T-cell (primary cell): Measurements from ENCODE around the gene WDR59. TPM values are rescaled to one million over a fixed set of nuclear protein-coding genes. Genes with fewer than 3 reads are reported as not detected.
"Not testable (repeated sequence)": the region's sequence is repeated elsewhere in the genome, so short reads cannot be mapped to it uniquely, and the experiment has no call there.

Experiments
- ATAC-seq, 4 experiments: fragments of 200-7000 bp in 3 of 4; fragments of 150-1000 bp in 1 of 4; cut with Tn5 transposase; replicated peaks in 1 of 4; 1 replicate in 3 of 4; 2 replicates in 1 of 4; pipeline ENCODE4 v1.10.0; 2021; ENCODE audit warnings: moderate library complexity in 3 of 4, mild to moderate bottlenecking in 2 of 4, moderate number of reproducible peaks in 1 of 4
- CTCF ChIA-PET, 2 donors: fragments of 300-600 bp; sonication (Branson Sonifier 250); formaldehyde crosslinking; loops; one replicate each; lab custom pipeline; 2022; ENCODE audit warnings: antibody characterized with exemption in 2 of 2; lab: Charles Lee
- POLR2A ChIA-PET, 2 donors: fragments of 300-600 bp; sonication (Branson Sonifier 250); formaldehyde crosslinking; loops; one replicate each; lab custom pipeline; 2022; ENCODE audit warnings: antibody characterized with exemption in 2 of 2; lab: Charles Lee
- DNase-seq, 35 experiments: peaks; one replicate each; pipeline versions ENCODE4 v3.0.0 to v3.0.0-alpha.2; 2013 to 2023
- H3K27ac ChIP-seq: one replicate; pipeline ENCODE4 v1.5.1; 2013; ENCODE audit warnings: low read length
- H3K27me3 ChIP-seq, 2 experiments: replicated peaks in 1 of 2; 1 replicate in 1 of 2; 2 replicates in 1 of 2; pipeline versions ENCODE4 v1.6.1 to v1.7.0; 2013; ENCODE audit warnings: low read length in 1 of 2, mixed read lengths in 1 of 2; ENCODE audit not compliant: control insufficient read depth in 2 of 2, insufficient read depth in 2 of 2; ENCODE audit errors: extremely low read depth in 1 of 2
- H3K36me3 ChIP-seq, 2 donors: 1 replicate in 1 of 2; 2 replicates in 1 of 2; pipeline versions ENCODE4 v1.6.1 to v1.7.0; 2013; ENCODE audit warnings: low read length in 1 of 2; ENCODE audit not compliant: control insufficient read depth in 2 of 2, insufficient read depth in 1 of 2; ENCODE audit errors: extremely low read depth in 1 of 2
- H3K4me1 ChIP-seq, 2 experiments: 1 replicate in 1 of 2; 2 replicates in 1 of 2; pipeline versions ENCODE4 v1.6.1 to v1.7.0; 2013; ENCODE audit warnings: low read length in 2 of 2, mixed read lengths in 1 of 2; ENCODE audit not compliant: insufficient read depth in 2 of 2, control insufficient read depth in 1 of 2; ENCODE audit errors: extremely low read depth in 1 of 2
- H3K4me3 ChIP-seq, 2 donors: 1 replicate in 1 of 2; 2 replicates in 1 of 2; pipeline versions ENCODE4 v1.5.1 to v1.7.0; 2013; ENCODE audit warnings: mild to moderate bottlenecking in 2 of 2, low read length in 1 of 2, moderate library complexity in 1 of 2; ENCODE audit not compliant: control insufficient read depth in 1 of 2; ENCODE audit errors: extremely low read depth in 1 of 2
- H3K9me3 ChIP-seq: 2 replicates; pipeline ENCODE4 v1.7.0; 2013
- H3K27ac Mint-ChIP-seq, 2 donors: one replicate each; pipeline ENCODE4 v1.8.0; 2020 to 2021; ENCODE audit warnings: mild to moderate bottlenecking in 2 of 2, mixed read lengths in 2 of 2
- H3K27me3 Mint-ChIP-seq, 2 donors: one replicate each; pipeline ENCODE4 v1.8.0; 2021 to 2022; ENCODE audit warnings: mixed read lengths in 2 of 2
- H3K36me3 Mint-ChIP-seq: one replicate; pipeline ENCODE4 v1.8.0; 2021; ENCODE audit warnings: mixed read lengths
- H3K4me1 Mint-ChIP-seq, 3 donors: one replicate each; pipeline ENCODE4 v1.8.0; 2020 to 2022; ENCODE audit warnings: mixed read lengths in 3 of 3, mild to moderate bottlenecking in 1 of 3
- H3K4me3 Mint-ChIP-seq, 3 donors: one replicate each; pipeline ENCODE4 v1.8.0; 2020 to 2022; ENCODE audit warnings: mild to moderate bottlenecking in 3 of 3, mixed read lengths in 3 of 3, moderate library complexity in 3 of 3
- H3K9me3 Mint-ChIP-seq, 3 donors: one replicate each; pipeline ENCODE4 v1.8.0; 2020 to 2022; ENCODE audit warnings: mixed read lengths in 3 of 3
- WGBS: methylation state at CpG from one replicate; pipeline ENCODE4 v1.1.5; 2013; ENCODE audit warnings: missing lambda C conversion rate; ENCODE audit not compliant: insufficient coverage; 5-methylcytosine and 5-hydroxymethylcytosine counted together
- total RNA-seq, 35 experiments: library from RNA in 6 of 35; stranded (reverse) in 6 of 35; fragments of 120-200 nt in 1 of 35; gene quantifications; one replicate each; pipeline versions ENCODE4 v1.2.1 to v1.2.4 and lab custom pipeline; 2013 to 2026

WDR59 gene
- total RNA-seq, 5 donors from 2014 or later (not counting 1 experiment from before 2014, with no cell fraction given), result 97.7 to 120 (median 108) TPM

DNA sequence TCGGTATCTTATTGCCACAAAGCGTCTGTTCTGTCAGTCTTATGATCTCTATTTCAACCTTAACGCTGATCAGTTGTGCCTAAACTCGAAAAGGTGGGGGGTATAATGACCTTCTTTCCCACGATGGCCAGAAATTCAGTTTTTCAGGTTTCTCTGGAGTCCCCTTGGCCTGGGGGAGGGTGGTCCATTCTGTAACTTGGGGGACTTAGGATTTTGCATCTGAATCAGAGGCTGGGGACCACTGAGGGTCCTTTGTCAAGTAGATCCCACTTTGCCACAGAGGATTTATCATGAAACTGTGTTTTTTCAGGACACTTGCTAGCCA, 6.3 kb upstream of the WDR59 start:
- Mint-ChIP-seq H3K27me3 (no peaks in the 10 kb centered on the region), H3K4me1 (no peaks in the 10 kb centered on the region), H3K4me3 (no peak overlapping the region), H3K27ac (no peak overlapping the region), H3K36me3 (no peaks in the 10 kb centered on the region), H3K9me3 (no peaks in the 10 kb centered on the region)
- no peak for DNase-seq
- no peak for ATAC-seq
- Histone ChIP-seq H3K27me3 (no peaks in the 10 kb centered on the region), H3K27ac (no peak overlapping the region), H3K4me1 (no peaks in the 10 kb centered on the region), H3K36me3 (no peaks in the 10 kb centered on the region), H3K9me3 (no peaks in the 10 kb centered on the region), H3K4me3 (no peak overlapping the region)
- CTCF ChIA-PET, result no interaction called here
- 70% methylated on average over 4 of the region's 5 CpGs for WGBS
- POLR2A ChIA-PET, result interaction anchor here in 1 of 2 donors (0.6 kb wide), 1 partner anchor 546 kb away, joined by 6 read pairs; no protein-coding TSS in a partner anchor

DNA sequence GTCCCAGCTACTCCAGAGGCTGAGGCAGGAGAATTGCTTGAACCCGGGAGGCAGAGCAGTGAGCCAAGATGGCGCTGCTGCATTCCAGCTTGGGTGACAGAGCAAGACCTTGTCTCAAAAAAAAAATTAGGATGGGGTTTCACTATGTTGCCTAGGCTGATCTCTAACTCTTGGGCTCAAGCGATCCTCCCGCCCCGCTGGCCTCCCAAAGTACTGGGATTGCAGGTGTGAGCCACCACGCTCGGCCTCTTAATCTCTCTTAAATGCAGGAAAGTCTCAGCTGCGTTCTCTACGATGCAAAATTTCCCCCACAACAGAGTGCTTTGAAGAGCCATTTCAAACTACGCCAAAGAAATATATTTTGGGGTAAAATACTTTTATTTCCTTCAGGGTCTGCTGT, 5.9 kb upstream of the WDR59 start:
- DNase-seq, result no peak
- no peak for ATAC-seq

DNA sequence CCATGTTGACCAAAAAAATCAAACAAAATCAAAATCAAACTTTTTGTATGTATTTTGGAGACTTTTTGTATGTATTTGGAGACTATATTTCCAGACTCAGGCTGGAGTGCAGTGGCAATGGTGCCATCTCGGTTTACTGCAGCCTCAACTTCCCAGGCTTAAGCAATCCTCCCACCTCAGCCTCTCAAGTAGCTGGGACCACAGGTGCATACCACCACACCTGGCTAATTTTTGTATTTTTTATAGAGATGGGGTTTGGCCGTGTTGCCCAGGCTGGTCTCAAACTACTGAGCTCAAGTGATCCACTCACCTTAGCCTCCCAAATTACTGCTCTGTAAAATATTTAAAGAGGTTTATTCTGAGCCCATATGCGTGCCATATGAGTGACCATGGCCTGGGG, 4.9 kb upstream of the WDR59 start:
- H3K4me3 ChIP-seq, H3K27me3 Mint-ChIP-seq, H3K27me3 ChIP-seq, H3K27ac Mint-ChIP-seq, ATAC-seq, H3K4me3 Mint-ChIP-seq, H3K9me3 Mint-ChIP-seq, H3K36me3 Mint-ChIP-seq, DNase-seq, POLR2A ChIA-PET, H3K27ac ChIP-seq, H3K36me3 ChIP-seq, H3K4me1 ChIP-seq, H3K4me1 Mint-ChIP-seq, H3K9me3 ChIP-seq: not testable (repeated sequence)
- 100% methylated on average over 1 of the region's 3 CpGs for WGBS
- CTCF ChIA-PET, result interaction anchor here in 1 of 2 donors (0.6 kb wide), 1 partner anchor 433 kb away, joined by 5 read pairs; no protein-coding TSS in a partner anchor

More for the DNA sequence above, 5.9 kb upstream of the WDR59 start:
- H3K9me3 ChIP-seq, result no peaks in the 10 kb centered on the region
- Mint-ChIP-seq H3K4me3 (no peak overlapping the region), H3K4me1 (no peaks in the 10 kb centered on the region), H3K27me3 (no peaks in the 10 kb centered on the region), H3K36me3 (no peaks in the 10 kb centered on the region), H3K9me3 (no peaks in the 10 kb centered on the region), H3K27ac (no peak overlapping the region)
- H3K4me1 ChIP-seq, result no peaks in the 10 kb centered on the region
- no peak overlapping the region for H3K4me3 ChIP-seq
- H3K27me3 ChIP-seq, result no peaks in the 10 kb centered on the region
- ChIA-PET POLR2A (no interaction called here), CTCF (no interaction called here)
- no peaks in the 10 kb centered on the region for H3K36me3 ChIP-seq
- H3K27ac ChIP-seq, result no peak overlapping the region
- 94% methylated on average over 7 of the region's 10 CpGs for WGBS

DNA sequence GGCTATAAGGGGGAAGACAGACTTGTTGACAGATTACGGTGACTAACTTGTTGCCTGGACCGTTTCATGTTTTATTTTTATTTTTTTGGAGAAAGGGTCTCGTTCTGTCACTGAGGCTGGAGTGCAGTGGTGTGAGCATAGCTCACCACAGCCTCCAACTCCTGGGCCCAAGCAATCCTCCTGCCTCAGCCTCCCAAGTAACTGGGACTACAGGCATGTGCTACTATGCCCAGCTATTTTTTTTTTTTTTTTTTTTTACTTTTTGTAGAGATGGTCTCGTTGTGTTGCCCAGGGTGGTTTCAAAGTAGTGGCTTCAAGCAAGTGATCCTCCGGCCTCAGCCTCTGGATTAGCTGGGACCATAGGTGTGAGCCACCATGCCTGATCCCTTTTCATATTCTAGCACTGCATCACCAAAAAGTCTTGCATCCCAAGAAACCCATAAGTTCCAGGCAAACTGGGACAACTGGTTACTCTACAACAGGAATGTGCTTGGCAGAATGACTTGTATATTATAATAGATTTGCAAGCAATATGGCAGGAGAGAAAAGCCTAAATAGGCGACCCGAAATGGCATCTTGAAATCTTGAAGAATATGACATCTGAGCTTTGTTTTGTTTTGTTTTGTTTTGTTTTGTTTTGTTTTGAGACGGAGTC, 2.2 kb upstream of the WDR59 start:
- H3K27me3 Mint-ChIP-seq, result no peaks in the 10 kb centered on the region
- POLR2A ChIA-PET, result interaction anchor here (0.6 to 0.7 kb wide), 3 partner anchors 19 to 321 kb away, joined by 5 to 10 read pairs (median 10); partner anchors contain the start of gene RFWD3 (in 1 of the 2)

DNA sequence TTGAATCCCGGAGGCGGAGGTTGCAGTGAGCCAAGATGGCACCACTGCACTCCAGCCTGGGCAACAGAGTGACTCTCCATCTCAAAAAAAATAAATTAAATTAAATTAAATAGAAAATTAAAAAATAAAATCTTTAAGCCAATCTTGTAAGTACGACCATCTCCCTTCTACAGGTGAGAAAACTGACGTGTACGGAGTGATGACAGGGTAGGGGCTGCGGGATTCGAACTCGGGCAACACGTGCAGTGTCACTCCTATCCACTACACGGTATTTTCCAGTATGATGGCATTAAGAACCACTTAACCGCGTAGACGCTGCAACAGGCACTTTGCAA, 762 bp downstream of the WDR59 start:
- POLR2A ChIA-PET, result interaction anchor here in 1 of 2 donors (0.6 kb wide), 1 partner anchor 581 kb away, joined by 4 read pairs; no protein-coding TSS in a partner anchor
- Mint-ChIP-seq H3K27me3 (no peaks in the 10 kb centered on the region), H3K9me3 (no peaks in the 10 kb centered on the region), H3K4me1 (peaks cover 13 to 25% (median 21%) of the 10 kb centered on the region in 3 donors), H3K27ac (peak overlapping the region in 1 of 2 donors; percentile 52), H3K36me3 (no peaks in the 10 kb centered on the region), H3K4me3 (peak overlapping the region; percentile 81 to 97 (median 89))
- Histone ChIP-seq H3K27ac (peak overlapping the region; percentile 71), H3K9me3 (no peaks in the 10 kb centered on the region), H3K27me3 (peaks cover 0 to 3% of the 10 kb centered on the region in 2 experiments), H3K4me3 (peak overlapping the region; percentile 97 to 99), H3K4me1 (peaks cover 7 to 26% of the 10 kb centered on the region in 2 experiments), H3K36me3 (no peaks in the 10 kb centered on the region)
- DNase-seq (peak in 3 of 35 experiments; percentile 9 to 20 (median 16)), ATAC-seq (no peak)
- 16% methylated on average over 5 of the region's 13 CpGs for WGBS
- CTCF ChIA-PET, result interaction anchor here (1.4 to 2.5 kb wide), 4 partner anchors 14 to 663 kb away, joined by 3 to 18 read pairs (median 10); partner anchors contain the start of genes KARS1 (in 1 of the 2), TERF2IP (in 1 of the 2) and ZNRF1 (in 1 of the 2)

More for the DNA sequence above, 2.2 kb upstream of the WDR59 start:
- no peak overlapping the region for H3K27ac Mint-ChIP-seq
- H3K4me3 ChIP-seq, result no peak overlapping the region
- CTCF ChIA-PET, result interaction anchor here (0.5 to 2.0 kb wide), 5 partner anchors 9 to 395 kb away, joined by 3 to 9 read pairs (median 4); partner anchors contain the start of gene ZNRF1 (in 1 of the 2)
- ATAC-seq, result no peak
- no peaks in the 10 kb centered on the region for H3K9me3 ChIP-seq
- no peaks in the 10 kb centered on the region for H3K36me3 Mint-ChIP-seq
- DNase-seq, result no peak
- H3K27ac ChIP-seq, result no peak overlapping the region
- H3K4me1 Mint-ChIP-seq, result peaks cover 13 to 23% (median 21%) of the 10 kb centered on the region in 3 donors
- H3K9me3 Mint-ChIP-seq, result no peaks in the 10 kb centered on the region
- H3K27me3 ChIP-seq, result peaks cover 0 to 3% of the 10 kb centered on the region in 2 experiments
- H3K4me3 Mint-ChIP-seq, result no peak overlapping the region
- H3K36me3 ChIP-seq, result no peaks in the 10 kb centered on the region
- H3K4me1 ChIP-seq, result peaks cover 7 to 26% of the 10 kb centered on the region in 2 experiments
- 93% methylated on average over 2 of the region's 8 CpGs for WGBS

DNA sequence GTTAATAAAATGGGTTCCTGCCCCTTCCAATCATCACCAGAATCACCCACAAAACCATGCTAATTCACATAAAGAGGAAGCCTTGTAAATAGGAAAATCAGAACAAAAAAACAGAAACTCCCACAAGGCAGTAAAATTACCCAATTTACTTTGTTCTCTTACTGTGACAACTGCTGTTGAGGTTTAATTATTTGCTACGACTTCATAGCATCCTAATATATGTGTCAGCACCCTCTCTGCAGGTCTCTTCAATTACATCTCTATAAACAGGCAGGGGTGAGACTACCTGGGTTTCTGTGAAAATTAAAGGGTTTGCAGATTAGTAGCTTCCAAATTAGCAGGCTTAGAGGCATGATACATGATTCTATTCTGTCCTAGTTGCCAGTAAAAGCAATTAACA, 2.7 kb downstream of the WDR59 start:
- Mint-ChIP-seq H3K27me3 (no peaks in the 10 kb centered on the region), H3K9me3 (no peaks in the 10 kb centered on the region), H3K4me3 (no peak overlapping the region), H3K27ac (no peak overlapping the region), H3K36me3 (peaks cover 10% of the 10 kb centered on the region), H3K4me1 (peaks cover 13 to 26% (median 21%) of the 10 kb centered on the region in 3 donors)
- WGBS, result no CpG with 5 or more reads among the region's 1 CpG
- ChIA-PET CTCF (interaction anchor here (0.8 to 1.1 kb wide), 2 partner anchors 129 kb away, joined by 4 to 5 read pairs; no protein-coding TSS in a partner anchor), POLR2A (no interaction called here)
- Histone ChIP-seq H3K27ac (no peak overlapping the region), H3K36me3 (peaks cover 0 to 6% of the 10 kb centered on the region in 2 donors), H3K4me3 (no peak overlapping the region), H3K27me3 (peaks cover 0 to 3% of the 10 kb centered on the region in 2 experiments), H3K9me3 (no peaks in the 10 kb centered on the region), H3K4me1 (peaks cover 7 to 26% of the 10 kb centered on the region in 2 experiments)
- DNase-seq (no peak), ATAC-seq (no peak)
